Upper lobe of left lung (tissue), 6 donors: ENCODE measurements around the gene SEPSECS. TPM values are rescaled to one million over a fixed set of nuclear protein-coding genes. Genes with fewer than 3 reads are reported as not detected.

ENCODE experiments used
- ATAC-seq, 2 donors: fragments of 200-7000 bp; cut with Tn5 transposase; one replicate each; pipeline ENCODE4 v1.9.1; 2022; ENCODE audit warnings: mild to moderate bottlenecking in 2 of 2, moderate library complexity in 2 of 2; ENCODE audit not compliant: low FRiP score in 2 of 2
- DNase-seq, 2 donors: peaks; one replicate each; pipeline ENCODE4 v3.0.0-alpha.2; 2019 to 2020
- H3K27ac ChIP-seq, 4 donors: fragments of 200-600 bp; sonication (generic); one replicate each; pipeline ENCODE4 v1.5.1; 2016 to 2019
- H3K27me3 ChIP-seq, 4 donors: fragments of 200-600 bp; sonication (generic); one replicate each; pipeline ENCODE4 v1.5.1; 2017 to 2019
- H3K36me3 ChIP-seq, 4 donors: fragments of 200-600 bp; sonication (generic); one replicate each; pipeline ENCODE4 v1.5.1; 2016 to 2019
- H3K4me1 ChIP-seq, 4 donors: fragments of 200-600 bp; sonication (generic); one replicate each; pipeline ENCODE4 v1.5.1; 2018 to 2019
- H3K4me3 ChIP-seq, 4 donors: fragments of 200-600 bp; sonication (generic); one replicate each; pipeline ENCODE4 v1.5.1; 2017 to 2019; ENCODE audit warnings: mild to moderate bottlenecking in 2 of 4, moderate library complexity in 1 of 4
- H3K9me3 ChIP-seq, 4 donors: fragments of 200-600 bp; sonication (generic); one replicate each; pipeline ENCODE4 v1.5.1; 2018 to 2019
- CTCF ChIP-seq, 6 experiments: fragments of 450-650 bp in 4 of 6; fragments of 200-600 bp in 2 of 6; sonication (generic) in 2 of 6; IDR thresholded peaks; one replicate each; pipeline ENCODE4 v1.5.1; 2016 to 2019; ENCODE audit warnings: antibody characterized with exemption in 6 of 6
- EP300 ChIP-seq, 4 donors: sonication (generic); formaldehyde crosslinking; IDR thresholded peaks; one replicate each; pipeline ENCODE4 v1.5.1; 2017; ENCODE audit warnings: antibody characterized with exemption in 4 of 4, control low read depth in 2 of 4
- POLR2A ChIP-seq, 4 donors: fragments of 450-650 bp; IDR thresholded peaks; one replicate each; pipeline ENCODE4 v1.5.1; 2016 to 2017; ENCODE audit warnings: antibody characterized with exemption in 4 of 4, mild to moderate bottlenecking in 2 of 4
- POLR2AphosphoS5 ChIP-seq, 2 donors: sonication (generic); formaldehyde crosslinking; IDR thresholded peaks; one replicate each; pipeline ENCODE4 v1.5.1; 2017; ENCODE audit warnings: antibody characterized with exemption in 2 of 2
- WGBS, 2 donors: methylation state at CpG; one replicate each; pipeline ENCODE4 v1.1.5; 2017 to 2018; 5-methylcytosine and 5-hydroxymethylcytosine counted together
- total RNA-seq, 6 donors: library from RNA; depleted of rRNA in 4 of 6; stranded (reverse); fragments of >200 nt in 4 of 6; gene quantifications; one replicate each; pipeline versions ENCODE4 v1.1.0 to v1.2.1, GENCODE V29; 2016 to 2021
- donor health status: DM: no; HTN: no; CAD: no; lungs with moderate emphysema.
- donor health status: DM: no; HTN: yes; CAD: no; lungs with severe emphysema.

Gene SEPSECS
- total RNA-seq, 6 donors from 2014 or later: 4.9 to 19.3 (median 8.9) TPM

GRCh38 chr4:25128671-25129070 lies 31.6 kb downstream of the SEPSECS start:
- peaks cover 0 to 12% (median 2%) of the 10 kb centered on the region in 4 donors for H3K36me3 ChIP-seq
- no peak overlapping the region for H3K27ac ChIP-seq
- ATAC-seq (no peak), DNase-seq (no peak)
- H3K9me3 ChIP-seq: no peaks in the 10 kb centered on the region
- TF ChIP-seq EP300 (IDR thresholded peaks at IDR 0.05): no peak
- TF ChIP-seq CTCF (IDR thresholded peaks at IDR 0.05): no peak
- no peak for TF ChIP-seq POLR2AphosphoS5 (IDR thresholded peaks at IDR 0.05)
- no peak for TF ChIP-seq POLR2A (IDR thresholded peaks at IDR 0.05)
- H3K4me3 ChIP-seq: no peak overlapping the region
- H3K27me3 ChIP-seq: no peaks in the 10 kb centered on the region
- H3K4me1 ChIP-seq: no peaks in the 10 kb centered on the region

- Histone ChIP-seq H3K27me3 (no peaks in the 10 kb centered on the region), H3K36me3 (peaks cover 0 to 27% (median 5%) of the 10 kb centered on the region in 4 donors), H3K4me1 (no peaks in the 10 kb centered on the region), H3K4me3 (no peak overlapping the region), H3K9me3 (no peaks in the 10 kb centered on the region), H3K27ac (no peak overlapping the region)
- WGBS, 2 donors: 74 to 85% methylated on average over 3 of the region's 3 CpGs
- ATAC-seq (no peak), DNase-seq (no peak)
- TF ChIP-seq EP300 (IDR thresholded peaks at IDR 0.05) (no peak), POLR2AphosphoS5 (IDR thresholded peaks at IDR 0.05) (no peak), CTCF (IDR thresholded peaks at IDR 0.05) (no peak), POLR2A (IDR thresholded peaks at IDR 0.05) (no peak)
These were observed 37.0 kb downstream of the SEPSECS start for GRCh38 chr4:25123236-25123635.

GRCh38 chr4:25120146-25120940 lies 39.9 kb downstream of the SEPSECS start:
- Histone ChIP-seq H3K36me3 (peaks cover 0 to 21% (median 5%) of the 10 kb centered on the region in 4 donors), H3K27me3 (no peaks in the 10 kb centered on the region), H3K27ac (no peak overlapping the region), H3K9me3 (no peaks in the 10 kb centered on the region), H3K4me1 (no peaks in the 10 kb centered on the region), H3K4me3 (no peak overlapping the region)
- no peak for DNase-seq
- no peak for TF ChIP-seq POLR2AphosphoS5 (IDR thresholded peaks at IDR 0.05)
- no peak for TF ChIP-seq CTCF (IDR thresholded peaks at IDR 0.05)
- TF ChIP-seq POLR2A (IDR thresholded peaks at IDR 0.05): no peak
- no peak for TF ChIP-seq EP300 (IDR thresholded peaks at IDR 0.05)
- ATAC-seq: no peak
- 91 to 94% methylated on average over 3 of the region's 3 CpGs for WGBS, 2 donors

- TF ChIP-seq POLR2A (IDR thresholded peaks at IDR 0.05) (no peak), EP300 (IDR thresholded peaks at IDR 0.05) (no peak), POLR2AphosphoS5 (IDR thresholded peaks at IDR 0.05) (no peak), CTCF (IDR thresholded peaks at IDR 0.05) (no peak)
- Histone ChIP-seq H3K9me3 (no peaks in the 10 kb centered on the region), H3K36me3 (peaks cover 0 to 8% (median 0%) of the 10 kb centered on the region in 4 donors), H3K4me1 (no peaks in the 10 kb centered on the region), H3K4me3 (no peak overlapping the region), H3K27ac (no peak overlapping the region), H3K27me3 (no peaks in the 10 kb centered on the region)
- ATAC-seq: no peak
- no peak for DNase-seq
- WGBS, 2 donors: 94 to 97% methylated on average over 6 of the region's 6 CpGs
These were observed 42.4 kb downstream of the SEPSECS start for GRCh38 chr4:25117716-25118472.
